HCT116 (cell line): Measurements from ENCODE around the gene JAM3. TPM values are rescaled to one million over a fixed set of nuclear protein-coding genes. Genes with fewer than 3 reads are reported as not detected.

Experiments used
- ATAC-seq: fragments of 200-7000 bp; cut with Tn5 transposase; 2 replicates; pipeline ENCODE4 v1.9.1; 2020; ENCODE audit warnings: mild to moderate bottlenecking, moderate library complexity
- BruUV-seq: library from RNA; stranded (reverse); fragments of 400-500 nt; replicated peaks from 2 replicates; lab custom pipeline; 2021; lab: Mats Ljungman, UMichigan
- CTCF ChIA-PET: fragments of 300-600 bp; sonication (Branson Sonifier 250); formaldehyde crosslinking; loops from one replicate; lab custom pipeline; 2021; ENCODE audit warnings: antibody characterized with exemption; lab: Charles Lee
- POLR2A ChIA-PET: fragments of 300-600, 350-600 bp; sonication (Branson Sonifier 250); formaldehyde crosslinking; loops from one replicate; lab custom pipeline; 2021; ENCODE audit warnings: antibody characterized with exemption; lab: Charles Lee
- RAD21 ChIA-PET, 2 experiments: fragments of 300-600 bp; sonication (Branson Sonifier 250); formaldehyde crosslinking; loops; one replicate each; lab custom pipeline; 2023; ENCODE audit warnings: low total read pairs in 2 of 2; ENCODE audit not compliant: uncharacterized antibody in 2 of 2, unreplicated experiment in 2 of 2, low non-redundant PET in 1 of 2; lab: Charles Lee
- DNase-seq: peaks from one replicate; pipeline ENCODE4 v3.0.0-alpha.2; 2010; ENCODE audit warnings: low read depth, low spot score
- H2AFZ ChIP-seq: fragments of 200-600 bp; shearing (Covaris generic), sonication (generic); 2 replicates; pipeline ENCODE4 v1.6.1; 2017; ENCODE audit warnings: low read depth, mixed run types, mixed read lengths, antibody characterized with exemption, low read length; ENCODE audit not compliant: poor library complexity, severe bottlenecking
- H3K27ac ChIP-seq: 2 replicates; pipeline ENCODE4 v1.5.1; 2012; ENCODE audit warnings: low read depth, low read length
- H3K27me3 ChIP-seq: fragments of 200-600 bp; sonication (generic); 2 replicates; pipeline ENCODE4 v1.6.1; 2016; ENCODE audit warnings: mixed run types, low read length, mixed read lengths; ENCODE audit not compliant: insufficient read depth
- H3K36me3 ChIP-seq, 2 experiments: fragments of 200-500 bp in 1 of 2; fragments of 200-600 bp in 1 of 2; sonication (Bioruptor generic) in 1 of 2; sonication (generic) in 1 of 2; 2 replicates each; pipeline versions ENCODE4 v1.5.1 to v1.6.1; 2014 to 2016; ENCODE audit warnings: low read length in 2 of 2, inconsistent platforms in 1 of 2, mixed read lengths in 1 of 2, mixed run types in 1 of 2; ENCODE audit not compliant: insufficient read depth in 2 of 2, control insufficient read depth in 1 of 2
- H3K4me1 ChIP-seq, 2 experiments: fragments of 200-600 bp in 1 of 2; sonication (generic) in 1 of 2; 2 replicates each; pipeline versions ENCODE4 v1.5.1 to v1.6.1; 2012 to 2017; ENCODE audit warnings: low read length in 2 of 2, inconsistent platforms in 1 of 2, mild to moderate bottlenecking in 1 of 2, mixed read lengths in 1 of 2, mixed run types in 1 of 2, moderate library complexity in 1 of 2; ENCODE audit not compliant: insufficient read depth in 2 of 2, control insufficient read depth in 1 of 2
- H3K4me2 ChIP-seq: fragments of 200-600 bp; sonication (generic); 2 replicates; pipeline ENCODE4 v1.6.1; 2017; ENCODE audit warnings: mixed run types, low read length, mixed read lengths
- H3K4me3 ChIP-seq, 2 experiments: fragments of 200-600 bp in 1 of 2; sonication (generic) in 1 of 2; replicated peaks in 1 of 2; 2 replicates each; pipeline ENCODE4 v1.5.1; 2011 to 2016; ENCODE audit warnings: low read length in 2 of 2, control low read depth in 1 of 2, low read depth in 1 of 2, mild to moderate bottlenecking in 1 of 2, mixed read lengths in 1 of 2, mixed run types in 1 of 2
- H3K79me2 ChIP-seq: fragments of 200-600 bp; sonication (generic); 2 replicates; pipeline ENCODE4 v1.6.1; 2017; ENCODE audit warnings: mild to moderate bottlenecking, mixed run types, low read length, moderate library complexity, mixed read lengths; ENCODE audit not compliant: insufficient read depth
- H3K9ac ChIP-seq: fragments of 200-600 bp; sonication (generic); 2 replicates; pipeline ENCODE4 v1.6.1; 2016; ENCODE audit warnings: low read length, mixed read lengths
- H3K9me2 ChIP-seq: fragments of 200-600 bp; sonication (generic), shearing (Covaris generic); 2 replicates; pipeline ENCODE4 v1.6.1; 2017; ENCODE audit warnings: mixed run types, mild to moderate bottlenecking, moderate library complexity; ENCODE audit not compliant: insufficient read depth
- H3K9me3 ChIP-seq, 2 experiments: fragments of 200-500 bp in 1 of 2; fragments of 200-600 bp in 1 of 2; sonication (Bioruptor generic) in 1 of 2; sonication (generic) in 1 of 2; 2 replicates each; pipeline ENCODE4 v1.6.1; 2014 to 2017; ENCODE audit warnings: low read length in 2 of 2, mixed read lengths in 2 of 2, inconsistent platforms in 1 of 2, low read depth in 1 of 2, mild to moderate bottlenecking in 1 of 2, mixed run types in 1 of 2, moderate library complexity in 1 of 2; ENCODE audit not compliant: control insufficient read depth in 1 of 2, insufficient read depth in 1 of 2
- H4K20me1 ChIP-seq: fragments of 200-600 bp; sonication (generic), shearing (Covaris generic); 2 replicates; pipeline ENCODE4 v1.6.1; 2017; ENCODE audit warnings: mixed run types, mild to moderate bottlenecking, moderate library complexity; ENCODE audit not compliant: insufficient read depth
- CTCF ChIP-seq, 3 experiments: fragments of 200-600 bp in 1 of 3; sonication (generic) in 1 of 3; IDR thresholded peaks in 2 of 3; conservative IDR thresholded peaks in 1 of 3; 2 replicates each; pipeline ENCODE4 v1.5.1; 2012 to 2017; ENCODE audit warnings: low read depth in 2 of 3, low read length in 2 of 3, antibody characterized with exemption in 1 of 3, borderline replicate concordance in 1 of 3, control low read depth in 1 of 3, mild to moderate bottlenecking in 1 of 3, mixed read lengths in 1 of 3, mixed run types in 1 of 3, moderate library complexity in 1 of 3; ENCODE audit not compliant: insufficient read depth in 1 of 3
- REST ChIP-seq: IDR thresholded peaks from 2 replicates; pipeline ENCODE4 v1.6.1; 2012; ENCODE audit warnings: low read depth
- intact Hi-C: fragments of 100-400 bp; cut with micrococcal nuclease; formaldehyde crosslinking; loops from 2 replicates; pipeline ENCODE4 v1.10.0; 2022
- total RNA-seq: library from RNA; stranded (reverse); gene quantifications from one replicate; pipeline ENCODE4 v1.2.1, GENCODE V29; 2021; ENCODE audit not compliant: unreplicated experiment

JAM3 gene
- total RNA-seq, 1 experiment from 2014 or later = 0.25 TPM

GRCh38 chr11:134041349-134041748, 27.5 kb upstream of the JAM3 start:
- no peak for ATAC-seq
- no peaks in the 10 kb centered on the region for H3K9me2 ChIP-seq
- ChIA-PET CTCF (interaction anchor here (1.3 kb wide), 1 partner anchor 9 kb away, joined by 5 read pairs; no protein-coding TSS in a partner anchor), POLR2A (no interaction called here), RAD21 (no interaction called here)
- H3K4me2 ChIP-seq = no peak overlapping the region
- no peak overlapping the region for H3K4me3 ChIP-seq
- H3K79me2 ChIP-seq = no peaks in the 10 kb centered on the region
- TF ChIP-seq REST = no peak
- no peak for TF ChIP-seq CTCF (IDR thresholded peaks at IDR 0.05 in 2 of 3, conservative IDR thresholded peaks at IDR 0.05 in 1 of 3; ENCODE audit: borderline replicate concordance in 1 of 3, insufficient read depth in 1 of 3, low read depth in 2 of 3, low read length in 2 of 3)
- H3K36me3 ChIP-seq = no peaks in the 10 kb centered on the region
- BruUV-seq = no TSS peak
- H3K27me3 ChIP-seq = no peaks in the 10 kb centered on the region
- no peak overlapping the region for H3K27ac ChIP-seq
- peaks cover 0 to 6% of the 10 kb centered on the region in 2 experiments; a peak in 1 of 4 replicates for H3K4me1 ChIP-seq
- H4K20me1 ChIP-seq = no peaks in the 10 kb centered on the region
- intact Hi-C loops = no loop called here
- no peaks in the 10 kb centered on the region for H3K9me3 ChIP-seq
- DNase-seq = no peak
- H3K9ac ChIP-seq = no peak overlapping the region
- no peak overlapping the region for H2AFZ ChIP-seq
